Measurements from ENCODE around the gene ZBTB21.

GRCh38 chr21:42002421-42002958, 7.7 kb downstream of the ZBTB21 start:
- TF ChIP-seq YY1 (IDR thresholded peaks at IDR 0.05; ENCODE audit: insufficient read depth, insufficient read length) (no peak), ZNF274 (IDR thresholded peaks at IDR 0.05; ENCODE audit: low read depth, low read length) (no peak)
